ENCODE measurements around the gene DTD1.
"Not testable (repeated sequence)": the region's sequence is repeated elsewhere in the genome, so short reads cannot be mapped to it uniquely, and the experiment has no call there.

The DTD1 gene

DNA sequence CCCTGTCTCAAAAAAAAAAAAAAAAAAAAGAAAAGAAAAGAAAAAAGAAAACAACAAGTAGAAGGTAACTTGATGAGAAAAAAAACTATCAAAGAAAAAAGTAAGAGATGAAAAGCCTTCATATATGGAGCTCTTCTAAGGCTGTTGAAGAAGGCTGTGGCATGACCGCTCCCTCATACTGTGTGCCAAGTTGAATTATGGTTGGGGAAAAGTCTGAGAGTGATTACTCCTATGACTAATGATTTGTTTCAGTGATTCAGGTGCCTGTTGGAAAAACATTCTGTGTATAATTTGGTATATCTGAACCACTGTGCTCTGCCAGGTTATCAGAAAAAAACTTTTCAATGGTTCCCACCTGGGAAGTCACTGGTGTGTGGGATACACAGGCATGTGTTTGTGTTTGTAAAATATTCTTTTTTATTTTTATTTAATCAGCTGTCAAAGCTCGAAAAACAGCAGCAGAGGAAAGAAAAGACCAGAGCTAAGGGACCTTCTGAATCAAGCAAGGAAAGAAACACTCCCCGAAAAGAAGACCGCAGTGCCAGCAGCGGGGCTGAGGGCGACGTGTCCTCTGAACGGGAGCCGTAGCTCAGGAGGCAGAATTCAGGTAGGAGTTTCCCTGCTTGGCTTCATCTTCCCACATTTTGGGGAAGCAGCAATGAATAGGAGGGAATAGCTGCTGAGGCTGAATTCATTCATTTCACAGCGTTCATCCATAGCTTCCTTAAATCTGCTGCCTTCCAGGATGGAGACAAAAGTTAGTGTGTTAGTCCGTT lies 156.0 kb downstream of the DTD1 start:
- DNase-seq = no peak

DNA sequence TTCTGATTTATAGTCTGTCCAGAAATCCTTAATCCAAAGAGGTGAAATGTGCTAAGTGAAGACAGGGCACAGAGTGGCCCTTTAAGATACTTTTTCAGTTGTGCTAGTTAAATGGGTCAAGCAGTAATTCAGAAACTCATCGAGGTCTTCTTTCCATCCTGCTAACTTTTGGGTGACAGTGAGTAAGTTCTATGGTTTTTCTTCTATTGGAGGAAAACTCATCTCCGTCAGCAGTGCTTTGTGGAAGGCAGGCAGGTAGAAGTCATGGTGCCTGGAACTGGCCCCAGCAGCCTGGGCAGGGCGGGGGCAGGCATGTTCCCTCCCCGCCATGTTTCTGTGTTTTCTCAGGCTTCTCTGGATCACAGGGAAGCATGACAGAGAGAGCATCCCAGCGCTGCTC lies 159.2 kb downstream of the DTD1 start:
- no peak for DNase-seq

DNA sequence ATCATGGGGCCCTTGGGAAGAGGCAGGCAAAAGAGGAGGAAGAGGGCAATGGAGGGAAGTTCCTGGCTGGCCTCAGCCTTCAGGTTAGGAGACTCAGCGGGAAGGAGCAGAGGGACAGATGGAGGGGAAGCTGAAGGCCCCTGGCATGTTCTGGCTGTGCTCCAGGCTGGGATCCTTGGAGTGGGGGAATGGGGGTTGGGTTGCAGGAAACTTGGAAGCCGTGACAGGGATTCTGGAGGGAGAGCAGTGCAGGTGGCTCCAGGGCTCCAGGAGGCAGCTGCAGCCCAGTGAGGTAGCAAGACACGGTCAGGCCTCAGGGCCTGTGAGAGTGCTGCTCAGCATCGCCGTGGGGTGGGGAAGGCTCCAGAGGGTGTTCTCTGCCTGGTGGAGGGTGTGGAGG lies 161.1 kb downstream of the DTD1 start:
- DNase-seq = no peak

DNA sequence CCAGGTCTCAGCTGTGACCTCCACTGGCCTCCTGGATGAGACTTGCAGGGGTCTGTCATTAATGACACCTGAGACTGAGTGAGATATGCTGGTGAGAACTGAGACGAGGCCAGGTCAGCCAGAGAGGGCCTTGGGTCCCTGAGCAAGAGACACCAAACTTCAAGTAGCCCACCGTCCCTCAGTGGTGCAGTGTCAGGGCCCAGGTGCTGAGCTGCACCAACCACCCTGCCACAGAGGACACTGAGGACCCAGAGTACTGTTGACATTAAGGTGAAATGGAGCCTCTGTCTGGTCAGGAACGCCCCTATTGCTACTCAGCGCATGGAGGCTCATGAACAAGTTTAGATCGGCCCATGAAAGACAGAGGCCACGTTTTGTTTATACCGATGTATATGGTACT lies 161.7 kb downstream of the DTD1 start:
- DNase-seq = no peak

DNA sequence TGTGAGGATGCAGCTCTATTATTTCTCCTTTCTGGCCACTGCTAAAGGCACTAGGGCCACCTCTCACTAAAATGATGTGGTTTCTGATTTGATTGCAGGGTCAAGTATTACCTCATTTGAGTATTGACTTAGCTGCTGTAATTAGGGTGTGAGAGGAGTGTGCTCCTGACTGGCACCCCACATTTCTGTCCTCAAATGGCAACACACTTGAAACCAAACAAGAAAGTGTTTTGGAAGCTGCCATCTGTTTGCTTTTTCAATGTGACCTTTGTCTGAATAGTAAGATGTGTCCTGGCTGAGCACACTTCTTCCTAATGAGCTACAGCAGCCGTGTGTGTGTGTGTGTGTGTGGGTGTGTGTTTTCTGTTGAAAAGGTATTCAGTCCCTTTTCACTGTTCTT lies 162.9 kb downstream of the DTD1 start:
- no peak for DNase-seq

DNA sequence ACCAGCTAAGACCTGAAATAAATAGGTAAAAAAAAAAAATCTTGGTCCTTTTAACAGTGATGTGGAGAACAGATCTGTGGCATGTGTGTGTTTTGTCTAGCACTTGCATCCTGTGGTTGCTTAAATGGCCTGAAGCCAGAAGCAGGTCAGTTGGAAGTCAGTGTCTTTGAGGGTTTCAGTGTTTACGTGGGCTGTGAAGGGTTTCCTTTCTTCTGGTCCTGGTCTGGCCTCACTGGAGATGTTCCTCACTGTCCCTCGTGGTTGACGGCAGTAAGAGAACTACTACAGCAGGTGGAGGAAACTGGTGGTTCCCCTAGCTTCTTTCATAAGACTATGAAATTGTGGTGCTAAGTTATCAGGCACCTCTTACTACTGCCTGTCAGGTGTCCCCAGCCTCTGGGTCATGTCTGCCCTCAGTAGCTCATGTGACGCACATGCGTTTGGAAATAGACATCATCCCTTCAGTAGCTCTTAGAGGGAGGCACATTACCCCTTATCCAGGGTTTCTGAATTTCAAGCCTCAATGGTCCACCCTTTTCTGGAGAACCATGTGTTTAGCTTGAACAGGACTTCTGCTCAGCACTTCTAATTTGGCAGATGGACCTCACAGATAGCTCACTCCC lies 166.3 kb downstream of the DTD1 start:
- DNase-seq = no peak

DNA sequence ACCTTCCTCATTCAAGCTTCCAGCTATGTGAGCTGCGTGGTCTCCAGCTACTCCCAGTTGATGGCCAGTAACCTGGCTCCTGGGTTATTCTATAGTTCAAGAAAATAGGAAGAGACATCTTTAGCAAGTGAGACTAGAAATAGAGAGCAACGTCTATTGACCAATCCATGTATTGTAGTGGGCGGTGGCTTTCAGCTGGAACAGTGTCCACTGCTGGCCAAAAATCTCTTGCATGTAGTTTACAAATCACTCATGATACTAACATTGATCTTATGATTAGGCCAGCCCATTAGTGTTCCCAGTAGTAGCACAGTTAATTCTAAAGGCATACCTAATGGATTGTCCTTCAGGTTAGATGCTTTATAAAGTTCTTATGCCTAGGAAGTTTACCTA lies 166.8 kb downstream of the DTD1 start:
- no peak for DNase-seq

DNA sequence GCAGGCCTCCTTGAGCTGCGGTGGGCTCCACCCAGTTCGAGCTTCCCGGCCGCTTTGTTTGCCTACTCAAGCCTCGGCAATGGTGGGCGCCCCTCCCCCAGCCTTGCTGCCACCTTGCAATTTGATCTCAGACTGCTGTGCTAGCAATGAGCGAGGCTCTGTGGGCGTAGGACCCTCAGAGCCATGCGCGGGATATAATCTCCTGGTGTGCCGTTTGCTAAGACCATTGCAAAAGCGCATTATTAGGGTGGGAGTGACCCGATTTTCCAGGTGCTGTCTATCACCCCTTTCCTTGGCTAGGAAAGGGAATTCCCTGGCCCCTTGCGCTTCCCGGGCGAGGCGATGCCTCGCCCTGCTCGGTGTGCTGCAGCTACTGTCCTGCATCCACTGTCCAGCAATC lies 173.0 kb downstream of the DTD1 start:
- not testable (repeated sequence) for DNase-seq

DNA sequence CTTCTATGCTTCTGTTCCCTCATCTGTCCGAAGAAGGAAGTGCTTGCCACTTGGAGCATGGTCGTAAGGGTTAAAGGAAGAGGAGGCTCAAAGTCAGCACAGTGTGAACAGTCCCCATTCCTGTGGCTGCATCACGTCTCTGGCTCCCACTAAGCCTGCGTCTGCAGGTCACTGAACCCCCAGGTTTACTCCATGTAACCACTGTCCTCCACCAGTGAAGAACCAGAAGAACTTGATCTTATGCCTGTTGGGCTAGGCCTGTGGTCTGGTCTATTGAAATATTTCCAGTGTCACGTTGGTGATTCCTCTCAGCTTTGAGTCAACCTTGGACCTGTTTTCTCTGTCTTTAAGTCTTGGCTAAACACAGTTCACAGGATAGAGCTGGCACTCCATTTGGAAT lies 179.8 kb downstream of the DTD1 start:
- no peak for DNase-seq

DNA sequence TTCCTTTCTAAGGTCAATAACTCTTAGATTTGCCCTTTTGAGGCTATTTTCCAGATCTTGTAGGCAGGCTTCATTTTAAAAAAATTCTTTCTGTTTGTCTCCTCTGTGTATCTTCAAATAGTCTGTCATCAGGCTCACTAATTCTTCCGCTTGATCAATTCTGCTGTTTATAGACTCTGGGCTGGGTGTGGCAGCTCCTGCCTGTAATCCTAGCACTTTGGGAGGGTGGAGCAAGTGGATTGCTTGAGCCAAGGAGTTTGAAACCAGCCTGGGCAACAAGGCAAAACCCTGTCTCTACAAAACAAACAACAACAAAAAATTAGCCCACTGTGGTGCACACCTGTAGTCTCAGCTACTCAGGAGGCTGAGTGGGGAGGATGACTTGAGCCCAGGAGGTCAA lies 185.7 kb downstream of the DTD1 start:
- no peak for DNase-seq

DNA sequence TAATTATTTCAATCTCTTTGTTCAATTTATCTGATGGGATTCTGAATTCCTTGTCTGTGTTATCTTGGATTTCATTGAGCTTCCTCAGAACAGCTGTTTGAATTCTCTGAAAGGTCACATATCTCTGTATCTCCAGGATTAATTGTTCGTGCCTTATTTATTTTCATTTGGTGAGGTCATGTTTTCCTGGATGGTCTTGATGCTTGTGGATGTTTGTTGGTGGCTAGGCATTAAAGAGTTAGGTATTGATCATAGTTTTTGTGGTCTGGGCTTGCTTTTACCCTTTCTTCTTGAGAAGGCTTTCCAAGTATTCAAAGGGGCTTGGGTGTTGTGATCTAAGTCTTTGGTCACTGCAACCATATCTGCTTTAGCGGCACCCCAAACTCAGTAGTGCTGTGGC lies 186.4 kb downstream of the DTD1 start:
- no peak for DNase-seq

DNA sequence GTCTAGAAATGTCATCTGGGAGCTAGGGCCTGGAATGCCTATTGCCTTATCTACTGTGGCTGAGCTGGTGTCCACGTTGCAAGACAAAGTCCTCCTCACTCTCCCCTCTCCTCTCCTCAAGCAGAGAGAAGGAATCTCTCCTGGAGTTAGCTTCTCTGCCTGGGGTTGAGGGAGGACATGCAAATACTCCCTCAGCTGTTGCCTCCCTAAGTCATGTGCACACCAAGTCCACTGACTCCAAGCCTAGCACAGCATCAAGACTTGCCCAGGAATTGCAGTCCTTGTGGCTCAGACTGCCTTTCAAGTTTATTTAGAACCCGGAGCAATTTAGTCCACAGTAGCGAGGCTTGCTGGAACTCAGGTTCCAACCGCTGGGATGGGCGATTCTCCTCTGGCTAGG lies 187.8 kb downstream of the DTD1 start:
- no peak for DNase-seq

DNA sequence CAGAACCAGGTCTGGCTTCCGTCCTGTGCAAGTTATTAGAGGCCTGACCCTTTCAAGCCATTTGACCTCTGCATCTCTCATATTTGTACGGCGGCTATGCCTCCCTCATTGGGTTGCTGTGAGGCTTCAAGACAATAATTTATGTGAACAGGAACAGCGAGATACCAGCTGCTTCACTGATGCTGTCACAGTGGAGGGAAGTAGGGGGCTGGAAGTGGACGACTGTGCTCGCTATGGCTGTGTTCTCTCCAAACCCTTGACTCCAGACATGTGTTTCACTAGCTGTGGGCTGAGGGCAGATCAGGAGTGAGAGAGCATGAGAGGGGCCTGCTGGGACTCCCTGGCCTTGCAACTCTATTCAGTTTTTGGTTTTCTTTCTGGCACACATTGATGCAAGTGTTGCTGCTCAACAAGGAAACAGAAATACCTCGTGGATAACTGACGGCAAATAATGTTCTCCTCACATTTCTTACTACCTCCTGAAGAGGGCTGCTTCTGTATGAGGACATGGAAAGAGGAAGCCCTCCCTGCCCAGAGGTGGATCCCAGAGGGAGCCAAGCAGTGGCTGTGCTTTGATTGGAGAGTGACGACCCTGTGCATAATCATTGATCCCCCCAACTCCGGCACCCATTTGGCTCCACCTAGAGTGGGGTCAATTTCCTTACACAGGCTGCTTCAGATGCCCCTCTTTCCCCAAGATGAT lies 191.0 kb downstream of the DTD1 start:
- no peak for DNase-seq

DNA sequence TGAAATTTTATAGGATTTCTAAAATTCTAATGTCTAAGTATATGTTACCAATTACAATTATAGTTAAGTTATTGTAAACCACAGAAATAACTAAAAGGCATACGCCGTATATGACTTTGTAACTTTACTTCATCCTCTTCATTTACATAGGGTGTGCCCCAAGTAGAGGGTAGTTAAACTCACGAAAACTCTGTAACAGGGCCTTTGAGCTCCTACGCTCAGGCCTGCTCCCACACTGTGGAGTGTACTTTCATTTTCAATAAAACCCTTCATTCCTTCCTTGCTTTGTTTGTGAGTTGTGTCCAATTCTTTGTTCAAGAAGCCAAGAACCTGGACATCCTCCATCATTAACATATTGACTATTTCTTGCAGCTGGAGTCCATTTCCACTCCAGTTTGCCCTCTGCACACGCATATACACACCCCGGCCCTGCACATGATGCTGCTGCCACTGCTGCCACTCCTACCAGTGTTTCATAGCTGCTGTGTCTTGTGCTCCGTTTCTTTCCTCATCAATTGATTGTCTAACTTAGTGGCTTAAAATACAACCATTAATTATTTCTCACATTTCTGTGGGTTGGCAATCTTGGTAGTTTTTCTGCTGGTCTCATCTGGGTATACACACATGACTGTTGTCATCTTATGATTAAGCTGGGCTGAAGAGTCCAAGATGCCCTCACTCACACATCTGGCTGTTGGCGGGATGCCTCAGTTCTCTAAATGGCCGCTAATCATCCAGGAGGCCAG lies 192.7 kb downstream of the DTD1 start:
- DNase-seq = no peak

DNA sequence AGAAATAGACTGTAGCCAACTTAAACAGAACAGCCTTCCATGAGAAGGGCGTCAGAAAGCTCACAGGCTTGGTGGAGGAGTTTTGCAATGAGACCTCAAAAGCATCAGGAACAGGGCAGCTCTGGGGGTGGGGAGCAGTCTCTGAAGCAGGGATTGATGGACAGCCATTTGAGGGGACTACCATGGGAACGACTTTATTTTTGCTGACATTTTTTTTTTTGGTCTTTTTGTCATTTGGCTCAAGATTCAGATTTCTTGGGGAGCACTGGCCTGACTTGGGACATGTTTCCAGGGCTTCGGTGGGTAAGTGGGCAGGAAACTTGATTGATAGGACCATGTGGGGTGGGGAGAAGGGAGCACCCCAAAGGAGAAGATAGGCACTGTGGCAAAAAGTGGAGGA lies 193.7 kb downstream of the DTD1 start:
- no peak for DNase-seq

DNA sequence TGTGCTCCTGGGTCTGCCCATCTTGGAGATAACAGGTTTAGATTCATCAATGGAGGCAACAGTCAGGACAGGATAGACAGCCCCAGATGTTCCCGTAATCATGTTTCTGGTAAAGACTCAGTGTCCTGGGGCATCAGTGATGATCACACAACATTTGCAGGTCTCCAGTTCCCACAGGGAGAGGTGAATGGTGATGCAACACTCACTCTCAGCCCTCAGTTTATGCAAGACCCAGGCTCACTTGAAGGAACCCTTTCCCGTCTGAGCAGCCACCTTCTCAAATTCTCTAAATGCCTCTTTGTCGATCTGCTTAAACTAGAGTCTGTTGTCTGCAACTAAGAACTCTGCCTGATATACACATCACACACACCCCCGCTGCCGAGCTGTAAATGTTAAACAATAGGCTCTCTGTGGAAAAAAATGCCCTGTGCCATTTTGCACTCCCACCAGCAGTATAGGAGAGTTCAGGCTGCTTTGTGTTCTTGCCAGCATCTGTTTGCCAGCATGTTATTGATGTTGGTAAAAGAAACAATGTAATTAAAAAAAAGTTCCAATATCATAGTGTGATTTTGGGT lies 195.6 kb downstream of the DTD1 start:
- no peak for DNase-seq

DNA sequence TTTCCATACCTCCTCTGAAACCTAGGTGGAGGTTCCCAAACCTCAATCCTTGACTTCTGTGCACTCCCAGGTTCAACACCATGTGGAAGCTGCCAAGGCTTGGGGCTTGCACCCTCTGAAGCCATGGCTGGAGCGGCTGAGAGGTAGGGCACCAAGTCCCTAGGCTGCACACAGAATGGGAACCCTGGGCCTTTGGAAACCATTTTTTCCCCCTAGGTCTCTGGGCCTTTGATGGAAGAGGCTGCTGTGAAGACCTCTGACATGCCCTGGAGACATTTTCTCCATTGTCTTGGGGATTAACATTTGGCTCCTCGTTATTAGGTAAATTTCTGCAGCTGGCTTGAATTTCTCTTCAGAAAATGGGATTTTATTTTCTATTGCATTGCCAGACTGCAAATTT lies 199.2 kb downstream of the DTD1 start:
- DNase-seq = not testable (repeated sequence)

DNA sequence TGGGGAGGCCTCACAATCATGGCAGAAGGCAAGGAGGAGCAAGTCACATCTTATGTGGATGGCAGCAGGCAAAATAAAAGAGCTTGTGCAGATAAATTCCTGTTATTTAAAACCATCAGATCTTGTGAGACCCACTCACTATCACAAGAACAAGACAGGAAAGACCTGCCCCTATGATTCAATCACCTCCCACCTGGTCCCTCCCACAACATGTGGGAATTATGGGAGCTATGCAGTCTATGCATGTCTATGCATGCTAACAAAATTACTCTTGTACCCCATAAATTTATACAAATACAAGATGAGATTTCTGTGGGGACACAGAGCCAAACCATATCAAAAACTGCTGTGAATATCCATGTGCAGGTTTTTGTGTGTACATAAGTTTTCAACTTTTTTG lies 200.2 kb downstream of the DTD1 start:
- DNase-seq = no peak

DNA sequence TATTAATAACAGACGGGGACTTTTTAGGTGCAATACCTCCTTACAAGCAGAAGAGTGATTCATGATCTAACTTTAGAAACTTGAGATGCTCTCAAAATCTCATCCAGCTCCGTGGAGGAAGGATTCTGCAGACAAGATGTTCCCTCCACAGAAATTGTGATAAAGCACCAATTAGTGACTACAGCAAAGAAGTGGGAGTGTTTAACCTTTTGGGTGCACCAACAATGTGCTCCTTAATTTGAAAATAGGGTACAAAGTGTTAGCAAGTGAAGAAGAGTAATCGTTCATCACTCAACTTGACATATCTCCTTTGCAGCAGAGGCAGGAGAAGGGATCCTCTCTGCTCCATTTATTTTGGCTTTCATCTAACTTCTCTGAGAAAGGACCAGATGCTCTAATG lies 202.9 kb downstream of the DTD1 start:
- DNase-seq = no peak

DNA sequence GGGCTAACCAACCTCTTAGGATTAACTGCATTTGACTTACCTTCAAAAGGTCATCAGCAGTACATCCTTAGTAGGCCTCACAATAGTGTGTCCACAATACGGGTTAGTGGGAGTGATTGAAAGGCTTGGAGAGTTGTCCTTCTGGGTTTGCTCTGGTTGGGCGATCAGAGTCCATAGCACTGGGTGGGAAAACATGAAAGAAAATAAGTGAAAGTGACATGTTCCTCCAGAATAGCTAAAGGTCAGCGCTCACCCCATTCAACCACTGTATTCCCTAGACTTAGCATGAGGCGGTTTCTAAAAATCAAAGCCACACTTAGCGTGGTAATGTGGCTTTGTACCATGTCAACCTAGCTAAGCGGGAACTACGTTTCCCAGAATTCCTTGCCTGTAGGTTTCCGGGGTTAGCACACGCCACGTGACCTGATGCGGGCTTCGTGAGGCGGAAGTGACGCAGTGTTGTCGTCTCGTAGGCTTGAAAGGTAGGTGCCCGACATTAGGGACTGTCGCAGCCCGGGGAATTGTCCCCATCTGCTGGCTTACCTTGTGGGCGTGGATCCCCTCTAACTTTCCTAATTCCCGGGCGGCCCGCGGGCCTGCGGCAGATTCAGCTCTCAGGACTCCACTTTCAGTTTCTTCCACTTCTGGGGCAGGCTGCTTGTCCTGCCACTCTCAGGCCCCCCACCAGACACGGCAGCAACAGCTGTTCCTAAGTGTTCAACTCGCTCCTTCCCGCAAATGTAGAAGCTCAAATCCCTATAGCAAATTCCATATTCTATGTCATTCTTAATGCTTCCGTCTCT lies 206.0 kb downstream of the DTD1 start:
- peak; percentile 92 for DNase-seq

DNA sequence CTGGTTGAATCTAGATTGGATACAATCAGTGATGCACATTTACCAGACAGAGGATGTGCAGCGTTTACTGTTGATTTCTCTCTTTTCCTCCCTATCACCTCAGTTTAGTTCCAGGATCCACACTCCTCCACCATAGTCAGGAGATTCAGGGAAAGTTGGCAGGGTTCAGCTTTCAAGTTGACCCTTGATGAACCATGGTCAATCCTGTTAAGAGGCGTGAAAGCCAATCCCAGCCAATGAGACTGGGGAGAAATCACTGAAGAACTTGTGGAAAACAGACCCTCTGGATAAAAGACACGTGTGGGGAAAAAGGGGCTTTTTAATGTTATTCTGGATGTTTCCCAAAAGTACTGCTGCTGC lies 206.6 kb downstream of the DTD1 start:
- no peak for DNase-seq

DNA sequence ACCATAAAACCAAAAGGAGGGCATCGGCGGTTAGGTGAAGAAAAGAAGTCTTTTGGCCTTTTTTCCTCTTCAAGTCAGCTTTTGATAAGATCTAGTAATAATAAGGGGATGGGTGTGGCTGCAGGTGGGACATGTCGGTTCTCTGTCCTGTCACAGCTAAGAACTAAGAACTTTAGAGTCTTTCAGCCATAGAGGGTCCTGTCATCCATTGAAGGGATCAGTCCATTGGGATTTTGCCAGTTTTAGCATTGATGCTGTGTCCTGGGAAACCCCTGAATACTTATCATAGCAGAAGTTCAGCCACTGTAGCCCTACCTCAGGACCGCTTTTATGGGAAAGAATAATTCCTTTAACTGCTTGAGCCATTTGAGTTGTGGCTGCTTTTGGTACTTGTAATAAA lies 207.5 kb downstream of the DTD1 start:
- DNase-seq = no peak
